ENCODE data around the gene ARHGEF7.

- no peak for TF ChIP-seq EZH2 (IDR thresholded peaks at IDR 0.05; ENCODE audit: borderline replicate concordance, low read length)
- no peak for TF ChIP-seq CTCF (conservative IDR thresholded peaks at IDR 0.05 in 1 of 2, IDR thresholded peaks at IDR 0.05 in 1 of 2; ENCODE audit: extremely low read depth in 1 of 2, insufficient read depth in 1 of 2, low read depth in 1 of 2, low read length in 2 of 2)
Measured at GRCh38 chr13:111265701-111266035, 150.6 kb downstream of the ARHGEF7 start.
